Nephron progenitor cell (in vitro differentiated cells): ENCODE data around the gene PHF13.

Experiments used
- DNase-seq: peaks from one replicate; pipeline ENCODE4 v3.0.0; 2021
- H3K27ac Mint-ChIP-seq: 2 replicates; pipeline ENCODE4 v1.8.0; 2021; ENCODE audit warnings: mild to moderate bottlenecking, moderate library complexity, mixed read lengths
- H3K27me3 Mint-ChIP-seq: 2 replicates; pipeline ENCODE4 v1.8.0; 2021; ENCODE audit warnings: mild to moderate bottlenecking, low read depth, mixed read lengths; ENCODE audit not compliant: poor library complexity
- H3K36me3 Mint-ChIP-seq: 2 replicates; pipeline ENCODE4 v1.8.0; 2021; ENCODE audit warnings: low read depth, mixed read lengths
- H3K4me1 Mint-ChIP-seq: 2 replicates; pipeline ENCODE4 v1.8.0; 2021; ENCODE audit warnings: mixed read lengths
- H3K4me3 Mint-ChIP-seq: 2 replicates; pipeline ENCODE4 v1.8.0; 2021; ENCODE audit warnings: mild to moderate bottlenecking, moderate library complexity, mixed read lengths
- H3K9me3 Mint-ChIP-seq: 2 replicates; pipeline ENCODE4 v1.8.0; 2021; ENCODE audit warnings: mild to moderate bottlenecking, moderate library complexity, mixed read lengths
- CTCF ChIP-seq: fragments of 200-600 bp; sonication (generic); IDR thresholded peaks from 2 replicates; pipeline ENCODE4 v1.5.0; 2021; ENCODE audit warnings: antibody characterized with exemption

The PHF13 gene

GRCh38 chr1:6588893-6589520 is 24.5 kb upstream of the PHF13 start:
- DNase-seq: no peak
- TF ChIP-seq CTCF: no peak
- peaks cover 14% of the 10 kb centered on the region for H3K36me3 Mint-ChIP-seq
- peak overlapping the region; percentile 89 for H3K27ac Mint-ChIP-seq
- no peaks in the 10 kb centered on the region for H3K9me3 Mint-ChIP-seq
- H3K4me3 Mint-ChIP-seq: no peak overlapping the region
- H3K27me3 Mint-ChIP-seq: no peaks in the 10 kb centered on the region
- peaks cover 21% of the 10 kb centered on the region for H3K4me1 Mint-ChIP-seq

- Mint-ChIP-seq H3K27me3 (no peaks in the 10 kb centered on the region), H3K9me3 (no peaks in the 10 kb centered on the region), H3K36me3 (peaks cover 20% of the 10 kb centered on the region), H3K4me1 (peaks cover 15% of the 10 kb centered on the region), H3K27ac (peak overlapping the region; percentile 83), H3K4me3 (no peak overlapping the region)
- TF ChIP-seq CTCF: no peak
- DNase-seq: no peak
Measured at GRCh38 chr1:6590046-6590445, 23.5 kb upstream of the PHF13 start.

- Mint-ChIP-seq H3K27me3 (no peaks in the 10 kb centered on the region), H3K4me3 (no peak overlapping the region), H3K27ac (no peak overlapping the region), H3K36me3 (peaks cover 31% of the 10 kb centered on the region), H3K4me1 (peaks cover 19% of the 10 kb centered on the region), H3K9me3 (no peaks in the 10 kb centered on the region)
- DNase-seq: no peak
- no peak for TF ChIP-seq CTCF
Measured at GRCh38 chr1:6591222-6591621, 22.3 kb upstream of the PHF13 start.

- no peak for DNase-seq
- no peaks in the 10 kb centered on the region for H3K27me3 Mint-ChIP-seq
- no peaks in the 10 kb centered on the region for H3K9me3 Mint-ChIP-seq
- H3K36me3 Mint-ChIP-seq: peaks cover 31% of the 10 kb centered on the region
- H3K4me3 Mint-ChIP-seq: no peak overlapping the region
- no peak for TF ChIP-seq CTCF
- H3K27ac Mint-ChIP-seq: no peak overlapping the region
- H3K4me1 Mint-ChIP-seq: peaks cover 24% of the 10 kb centered on the region
Measured at GRCh38 chr1:6591644-6592043, 21.9 kb upstream of the PHF13 start.

GRCh38 chr1:6592441-6592840 is 21.1 kb upstream of the PHF13 start:
- Mint-ChIP-seq H3K27ac (no peak overlapping the region), H3K4me3 (no peak overlapping the region), H3K36me3 (peaks cover 31% of the 10 kb centered on the region), H3K27me3 (no peaks in the 10 kb centered on the region), H3K9me3 (no peaks in the 10 kb centered on the region), H3K4me1 (peaks cover 32% of the 10 kb centered on the region)
- TF ChIP-seq CTCF: no peak
- no peak for DNase-seq

GRCh38 chr1:6592865-6593593 is 20.5 kb upstream of the PHF13 start:
- Mint-ChIP-seq H3K4me1 (peaks cover 38% of the 10 kb centered on the region), H3K36me3 (peaks cover 35% of the 10 kb centered on the region), H3K4me3 (no peak overlapping the region), H3K27ac (no peak overlapping the region), H3K9me3 (no peaks in the 10 kb centered on the region), H3K27me3 (no peaks in the 10 kb centered on the region)
- TF ChIP-seq CTCF: no peak
- DNase-seq: no peak
